Vagina (tissue), 2 donors: Measurements from ENCODE around the gene TIMP2. TPM values are rescaled to one million over a fixed set of nuclear protein-coding genes. Genes with fewer than 3 reads are reported as not detected.

Experiments used
- DNase-seq, 2 donors: peaks; one replicate each; pipeline ENCODE4 v3.0.0-alpha.2; 2017; ENCODE audit errors: extremely low spot score in 2 of 2
- H3K27ac ChIP-seq: fragments of 200-600 bp; sonication (generic); one replicate; pipeline ENCODE4 v1.5.1; 2019
- H3K27me3 ChIP-seq: fragments of 200-600 bp; sonication (generic); one replicate; pipeline ENCODE4 v1.5.1; 2019
- H3K36me3 ChIP-seq, 2 donors: fragments of 200-600 bp; sonication (generic); one replicate each; pipeline ENCODE4 v1.5.1; 2017 to 2019
- H3K4me1 ChIP-seq: fragments of 200-600 bp; sonication (generic); one replicate; pipeline ENCODE4 v1.5.1; 2019
- H3K4me3 ChIP-seq, 2 donors: fragments of 200-600 bp; sonication (generic); 1 replicate in 1 of 2; 2 replicates in 1 of 2; pipeline ENCODE4 v1.5.1; 2016 to 2019
- H3K9me3 ChIP-seq: fragments of 200-600 bp; sonication (generic); one replicate; pipeline ENCODE4 v1.5.1; 2019
- CTCF ChIP-seq, 3 experiments: fragments of 450-650 bp in 2 of 3; fragments of 200-600 bp in 1 of 3; sonication (generic) in 1 of 3; IDR thresholded peaks; one replicate each; pipeline ENCODE4 v1.5.1; 2017 to 2019; ENCODE audit warnings: antibody characterized with exemption in 3 of 3, mild to moderate bottlenecking in 2 of 3, moderate library complexity in 2 of 3
- POLR2A ChIP-seq, 2 donors: fragments of 450-650 bp; IDR thresholded peaks; one replicate each; pipeline ENCODE4 v1.6.1; 2017; ENCODE audit warnings: antibody characterized with exemption in 2 of 2, mild to moderate bottlenecking in 2 of 2, moderate library complexity in 2 of 2
- POLR2AphosphoS5 ChIP-seq, 2 donors: sonication (generic); formaldehyde crosslinking; IDR thresholded peaks; one replicate each; pipeline ENCODE4 v1.9.0; 2017; ENCODE audit warnings: antibody characterized with exemption in 2 of 2, mild to moderate bottlenecking in 2 of 2, low read depth in 1 of 2; ENCODE audit not compliant: insufficient read depth in 1 of 2
- intact Hi-C: fragments of 100-400 bp; cut with DNase I; formaldehyde crosslinking; loops from one replicate; pipeline ENCODE4 v1.15.1; 2023
- total RNA-seq: library from RNA; depleted of rRNA; stranded (reverse); fragments of >200 nt; gene quantifications from one replicate; pipeline ENCODE4 v1.2.3, GENCODE V29; 2016

Gene TIMP2
- total RNA-seq, 1 donor from 2014 or later: 181 TPM

- TF ChIP-seq CTCF (IDR thresholded peaks at IDR 0.05): no peak
- no peak for TF ChIP-seq POLR2A (IDR thresholded peaks at IDR 0.05)
- TF ChIP-seq POLR2AphosphoS5 (IDR thresholded peaks at IDR 0.05; ENCODE audit: insufficient read depth in 1 of 2, low read depth in 1 of 2): no peak
- intact Hi-C loops: no loop called here
- Histone ChIP-seq H3K4me3 (no peak overlapping the region), H3K9me3 (no peaks in the 10 kb centered on the region), H3K27ac (peak overlapping the region; percentile 81), H3K36me3 (no peaks in the 10 kb centered on the region), H3K4me1 (peaks cover 97% of the 10 kb centered on the region), H3K27me3 (no peaks in the 10 kb centered on the region)
- no peak for DNase-seq
These were observed 28.1 kb downstream of the TIMP2 start for GRCh38 chr17:78896834-78897663.

DNA sequence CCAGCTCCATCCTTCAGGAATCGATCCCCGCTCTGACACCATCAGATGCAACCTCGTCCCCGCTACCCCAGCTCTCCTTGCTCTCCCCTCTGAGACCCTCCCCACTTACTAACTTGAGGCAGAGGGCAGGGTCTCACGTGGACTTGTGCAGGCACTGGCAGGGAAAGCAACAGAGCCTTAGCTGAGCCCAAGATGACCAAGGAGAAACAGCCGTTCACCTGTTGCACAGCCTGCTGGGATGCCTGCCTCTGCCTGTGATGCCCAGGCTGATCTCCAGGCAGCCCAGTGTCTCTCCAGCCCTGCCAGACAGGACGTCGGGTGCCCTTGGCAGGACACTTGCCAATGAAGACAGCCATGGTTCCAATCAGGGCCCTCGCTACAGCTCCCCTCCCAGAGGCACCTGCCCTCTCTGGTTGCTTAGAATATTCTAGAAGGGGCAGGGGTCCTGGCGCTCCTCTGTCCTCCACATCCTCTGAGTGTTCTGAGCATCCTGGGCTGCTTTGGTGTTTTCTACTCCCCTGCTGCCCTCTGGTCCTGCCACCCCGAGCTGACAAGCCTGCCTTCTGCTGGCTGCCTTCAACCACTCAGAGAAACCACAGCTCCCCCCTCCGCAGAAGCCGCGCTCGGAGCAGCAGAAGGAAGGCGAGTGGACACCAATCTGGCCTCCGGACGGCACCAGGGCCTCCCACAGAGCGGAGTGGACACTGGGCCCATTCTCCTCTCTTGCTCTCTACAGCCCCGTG is 28.9 kb downstream of the TIMP2 start:
- no peaks in the 10 kb centered on the region for H3K36me3 ChIP-seq
- intact Hi-C loops: no loop called here
- H3K4me3 ChIP-seq: no peak overlapping the region
- no peak for DNase-seq
- no peaks in the 10 kb centered on the region for H3K9me3 ChIP-seq
- H3K27ac ChIP-seq: peak overlapping the region; percentile 81
- H3K27me3 ChIP-seq: no peaks in the 10 kb centered on the region
- no peak for TF ChIP-seq CTCF (IDR thresholded peaks at IDR 0.05)
- TF ChIP-seq POLR2A (IDR thresholded peaks at IDR 0.05): no peak
- TF ChIP-seq POLR2AphosphoS5 (IDR thresholded peaks at IDR 0.05; ENCODE audit: insufficient read depth in 1 of 2, low read depth in 1 of 2): no peak
- peaks cover 98% of the 10 kb centered on the region for H3K4me1 ChIP-seq

GRCh38 chr17:78895322-78895721 is 29.9 kb downstream of the TIMP2 start:
- no peaks in the 10 kb centered on the region for H3K36me3 ChIP-seq
- TF ChIP-seq CTCF (IDR thresholded peaks at IDR 0.05): no peak
- TF ChIP-seq POLR2A (IDR thresholded peaks at IDR 0.05): no peak
- no peak for TF ChIP-seq POLR2AphosphoS5 (IDR thresholded peaks at IDR 0.05; ENCODE audit: insufficient read depth in 1 of 2, low read depth in 1 of 2)
- intact Hi-C loops: no loop called here
- H3K4me1 ChIP-seq: peaks cover 94% of the 10 kb centered on the region
- no peak for DNase-seq
- H3K27ac ChIP-seq: peak overlapping the region; percentile 81
- H3K27me3 ChIP-seq: no peaks in the 10 kb centered on the region
- H3K9me3 ChIP-seq: no peaks in the 10 kb centered on the region
- H3K4me3 ChIP-seq: no peak overlapping the region

DNA sequence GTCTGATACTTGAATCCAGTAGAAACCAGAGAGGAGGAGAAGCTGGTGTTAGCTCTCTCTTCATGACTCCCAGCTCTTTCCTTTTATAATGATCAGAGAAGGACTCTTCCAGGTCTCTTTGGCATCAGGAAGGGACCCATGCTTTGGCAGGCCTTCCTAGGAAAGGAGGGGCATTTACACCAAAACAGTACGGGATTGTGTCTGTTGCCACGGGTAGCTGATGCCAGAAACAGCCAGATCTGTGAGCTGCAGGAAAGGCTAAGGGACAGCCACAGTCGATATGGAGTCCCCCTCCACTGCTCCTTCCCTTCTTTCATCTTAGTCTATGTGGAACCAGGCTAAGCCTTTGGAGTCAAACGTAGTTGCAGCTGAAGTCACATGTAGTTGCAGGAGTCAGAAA is 31.5 kb downstream of the TIMP2 start:
- H3K9me3 ChIP-seq: no peaks in the 10 kb centered on the region
- H3K4me1 ChIP-seq: peaks cover 89% of the 10 kb centered on the region
- no peaks in the 10 kb centered on the region for H3K27me3 ChIP-seq
- no peak for TF ChIP-seq CTCF (IDR thresholded peaks at IDR 0.05)
- TF ChIP-seq POLR2A (IDR thresholded peaks at IDR 0.05): no peak
- no peak for TF ChIP-seq POLR2AphosphoS5 (IDR thresholded peaks at IDR 0.05; ENCODE audit: insufficient read depth in 1 of 2, low read depth in 1 of 2)
- no peaks in the 10 kb centered on the region for H3K36me3 ChIP-seq
- peak overlapping the region; percentile 30 for H3K27ac ChIP-seq
- no peak for DNase-seq
- intact Hi-C loops: no loop called here
- no peak overlapping the region for H3K4me3 ChIP-seq
